ENCODE measurements around the gene ZNF81.
"Not testable (repeated sequence)": the region's sequence is repeated elsewhere in the genome, so short reads cannot be mapped to it uniquely, and the experiment has no call there.

GRCh38 chrX:47961830-47962229, 125.1 kb downstream of the ZNF81 start:
- not testable (repeated sequence) for TF ChIP-seq CTCF (IDR thresholded peaks at IDR 0.05; ENCODE audit: low read length); EZH2 (IDR thresholded peaks at IDR 0.05; ENCODE audit: borderline replicate concordance, low read length)
